Caki2 (cell line): ENCODE data around the gene NDUFV2. TPM values are rescaled to one million over a fixed set of nuclear protein-coding genes. Genes with fewer than 3 reads are reported as not detected.
"Not testable (repeated sequence)": the region's sequence is repeated elsewhere in the genome, so short reads cannot be mapped to it uniquely, and the experiment has no call there.

Source experiments
- DNase-seq: peaks from one replicate; pipeline ENCODE4 v3.0.0-alpha.2; 2015; ENCODE audit warnings: low read depth
- in situ Hi-C: cut with HindIII; loops from 2 replicates; pipeline ENCODE4 v1.10.0; 2016; ENCODE audit warnings: low sequenced_read_pairs, low pct_unique_long_range_greater_than_20kb, mixed read lengths
- total RNA-seq: library from RNA; depleted of rRNA; stranded (reverse); fragments of >200 nt; shearing (Covaris generic); gene quantifications from 2 replicates; pipeline ENCODE4 v1.2.3, GENCODE V29; 2014; ENCODE audit warnings: low replicate concordance

NDUFV2 gene
- total RNA-seq, 1 experiment from 2014 or later: 232 TPM

GRCh38 chr18:9137168-9138066 lies 34.9 kb downstream of the NDUFV2 start:
- in situ Hi-C loops: no loop called here
- peak; percentile 67 for DNase-seq

GRCh38 chr18:9139400-9140039 lies 37.0 kb downstream of the NDUFV2 start:
- in situ Hi-C loops: no loop called here
- no peak for DNase-seq

- in situ Hi-C loops: no loop called here
- no peak for DNase-seq
Observed at GRCh38 chr18:9140381-9140780, 37.9 kb downstream of the NDUFV2 start.

- in situ Hi-C loops: no loop called here
- DNase-seq: no peak
Observed at GRCh38 chr18:9140984-9141383, 38.5 kb downstream of the NDUFV2 start.

GRCh38 chr18:9146224-9146623 lies 43.7 kb downstream of the NDUFV2 start:
- in situ Hi-C loops: no loop called here
- DNase-seq: no peak

GRCh38 chr18:9147440-9148202 lies 45.1 kb downstream of the NDUFV2 start:
- in situ Hi-C loops: no loop called here
- DNase-seq: peak; percentile 55

- no peak for DNase-seq
- in situ Hi-C loops: no loop called here
Observed at GRCh38 chr18:9148203-9148552, 45.7 kb downstream of the NDUFV2 start.

- in situ Hi-C loops: no loop called here
Observed at GRCh38 chr18:9150121-9150520, 47.6 kb downstream of the NDUFV2 start.

GRCh38 chr18:9153256-9153655 lies 50.8 kb downstream of the NDUFV2 start:
- in situ Hi-C loops: no loop called here
- no peak for DNase-seq

More at GRCh38 chr18:9150121-9150520, 47.6 kb downstream of the NDUFV2 start:
- DNase-seq: no peak

GRCh38 chr18:9156604-9157249 lies 54.2 kb downstream of the NDUFV2 start:
- no peak for DNase-seq
- in situ Hi-C loops: no loop called here

GRCh38 chr18:9157806-9158205 lies 55.3 kb downstream of the NDUFV2 start:
- in situ Hi-C loops: no loop called here
- no peak for DNase-seq

GRCh38 chr18:9160014-9160413 lies 57.5 kb downstream of the NDUFV2 start:
- DNase-seq: no peak
- in situ Hi-C loops: no loop called here

GRCh38 chr18:9162663-9163062 lies 60.2 kb downstream of the NDUFV2 start:
- DNase-seq, in situ Hi-C loops: not testable (repeated sequence)

GRCh38 chr18:9164149-9164548 lies 61.6 kb downstream of the NDUFV2 start:
- in situ Hi-C loops, DNase-seq: not testable (repeated sequence)

- in situ Hi-C loops, DNase-seq: not testable (repeated sequence)
Observed at GRCh38 chr18:9165883-9166282, 63.4 kb downstream of the NDUFV2 start.

GRCh38 chr18:9169515-9169914 lies 67.0 kb downstream of the NDUFV2 start:
- DNase-seq: not testable (repeated sequence)

GRCh38 chr18:9171919-9172318 lies 69.4 kb downstream of the NDUFV2 start:
- in situ Hi-C loops, DNase-seq: not testable (repeated sequence)

More at GRCh38 chr18:9169515-9169914, 67.0 kb downstream of the NDUFV2 start:
- in situ Hi-C loops: not testable (repeated sequence)

GRCh38 chr18:9172506-9173127 lies 70.1 kb downstream of the NDUFV2 start:
- no peak for DNase-seq
- in situ Hi-C loops: no loop called here
